CD4-positive, alpha-beta T cell treated with Interferon alpha-2 for 1 hour (primary cell): ENCODE results near the gene ATP1A1.

Source experiments
- DNase-seq, 2 donors: peaks; one replicate each; pipeline ENCODE4 v3.0.0-alpha.2; 2020 to 2022

Gene ATP1A1

GRCh38 chr1:116373431-116374352 is 648 bp downstream of the ATP1A1 start:
- DNase-seq, result peak; percentile 53 to 70

GRCh38 chr1:116374353-116375147 is 1.5 kb downstream of the ATP1A1 start:
- peak in 1 of 2 donors; percentile 52 for DNase-seq

- no peak for DNase-seq
Measured at GRCh38 chr1:116375148-116375886, 2.3 kb downstream of the ATP1A1 start.

DNA sequence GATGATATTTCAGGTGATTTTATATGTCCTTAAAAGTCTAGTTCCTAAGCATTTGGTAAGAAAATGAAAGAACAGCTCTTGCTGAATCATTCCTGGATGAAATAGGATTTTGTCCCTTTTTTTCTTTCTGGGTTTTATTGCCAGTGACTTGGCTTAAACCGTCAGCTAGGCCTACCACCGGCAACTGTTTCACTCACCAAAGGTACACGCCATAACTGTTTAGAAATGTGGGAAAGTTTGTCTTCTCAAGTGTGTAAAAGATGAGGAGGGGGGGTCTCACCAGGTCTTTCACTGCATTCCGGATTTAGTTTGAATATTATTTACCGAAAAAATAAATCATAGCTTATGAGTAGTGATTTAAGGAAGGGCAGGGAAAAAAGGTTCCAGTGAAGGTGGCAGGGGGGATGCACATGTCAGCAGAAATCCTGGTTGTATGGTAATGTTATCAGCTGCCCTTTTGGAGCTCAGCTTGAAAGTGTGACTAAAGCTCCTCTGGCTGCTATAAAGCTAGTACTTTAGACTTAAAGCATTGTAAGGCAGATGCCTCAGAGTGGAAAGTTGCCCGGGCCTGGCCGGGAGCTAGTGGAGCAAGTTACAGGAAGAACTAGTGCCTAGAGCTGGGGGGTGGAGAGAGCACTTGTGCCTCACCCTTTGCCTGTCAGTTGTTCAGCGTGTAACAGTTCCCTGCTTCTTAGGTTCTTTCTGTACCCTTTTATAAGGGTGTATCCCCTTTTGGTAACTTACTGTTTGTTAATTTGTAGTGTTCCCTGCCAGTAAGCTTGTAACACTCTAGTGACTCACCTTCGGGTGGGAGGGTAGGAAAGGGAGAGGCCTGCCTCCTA is 3.1 kb downstream of the ATP1A1 start:
- peak; percentile 37 to 48 for DNase-seq

- DNase-seq, result no peak
Measured at GRCh38 chr1:116376729-116377086, 3.7 kb downstream of the ATP1A1 start.

- peak; percentile 12 to 74 for DNase-seq
Measured at GRCh38 chr1:116377541-116378529, 4.8 kb downstream of the ATP1A1 start.

GRCh38 chr1:116379057-116379630 is 6.1 kb downstream of the ATP1A1 start:
- no peak for DNase-seq

GRCh38 chr1:116379674-116380498 is 6.8 kb downstream of the ATP1A1 start:
- DNase-seq, result no peak

- peak in 1 of 2 donors; percentile 27 for DNase-seq
Measured at GRCh38 chr1:116380499-116381242, 7.6 kb downstream of the ATP1A1 start.

DNA sequence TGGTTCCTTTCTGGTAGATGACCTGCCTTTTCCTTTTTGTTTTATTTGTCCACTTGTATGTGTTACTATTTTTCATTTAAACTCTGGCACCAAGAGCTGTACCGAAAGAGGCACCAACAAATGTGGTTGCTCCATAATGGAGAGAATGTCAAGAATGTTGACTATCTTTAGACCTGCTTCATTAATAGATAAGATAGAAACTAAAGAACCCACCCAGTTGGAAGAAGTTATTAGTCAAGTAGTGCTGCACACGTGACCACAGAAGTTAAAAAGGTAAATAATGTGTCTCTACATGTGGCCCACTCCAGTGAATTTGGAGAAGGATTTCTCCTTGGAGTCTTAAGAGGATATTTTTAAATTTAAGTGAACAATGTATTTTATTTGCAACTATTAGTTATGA is 9.3 kb downstream of the ATP1A1 start:
- DNase-seq, result no peak

DNA sequence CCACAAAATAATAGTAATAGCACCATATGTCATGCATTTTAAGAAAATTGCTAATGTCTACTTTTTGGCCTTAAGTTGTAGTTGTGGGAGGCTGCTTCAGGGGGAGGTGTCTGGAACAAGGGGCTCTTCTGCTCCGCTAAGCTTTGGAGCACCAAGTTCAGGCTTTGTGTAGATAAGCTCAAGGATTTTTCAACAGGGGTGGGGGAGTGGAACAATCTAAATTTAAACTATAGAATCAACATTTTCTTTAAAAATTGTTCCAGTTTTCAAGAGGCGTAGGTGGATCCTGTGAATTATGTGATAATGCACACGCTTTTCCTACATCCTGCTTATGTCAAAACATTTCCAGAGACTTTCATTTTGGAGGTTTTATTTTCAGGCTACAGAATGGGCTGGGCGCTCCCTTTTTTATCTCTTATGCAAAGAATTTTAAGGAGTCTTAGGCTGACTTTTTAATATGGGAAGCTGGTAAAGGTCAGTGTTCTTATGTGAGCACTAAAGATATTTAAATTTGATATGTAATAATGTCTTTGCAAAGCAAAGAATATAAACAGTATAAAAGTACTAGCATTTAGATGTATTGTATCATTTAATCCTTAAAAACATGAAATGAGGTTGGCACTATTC is 9.9 kb downstream of the ATP1A1 start:
- no peak for DNase-seq

- DNase-seq, result no peak
Measured at GRCh38 chr1:116386042-116386441, 13.0 kb downstream of the ATP1A1 start.

GRCh38 chr1:116387551-116387950 is 14.5 kb downstream of the ATP1A1 start:
- DNase-seq, result no peak

GRCh38 chr1:116388122-116388521 is 15.1 kb downstream of the ATP1A1 start:
- no peak for DNase-seq

- DNase-seq, result peak in 1 of 2 donors; percentile 32
Measured at GRCh38 chr1:116389013-116389412, 16.0 kb downstream of the ATP1A1 start.

GRCh38 chr1:116389686-116390085 is 16.6 kb downstream of the ATP1A1 start:
- no peak for DNase-seq

DNA sequence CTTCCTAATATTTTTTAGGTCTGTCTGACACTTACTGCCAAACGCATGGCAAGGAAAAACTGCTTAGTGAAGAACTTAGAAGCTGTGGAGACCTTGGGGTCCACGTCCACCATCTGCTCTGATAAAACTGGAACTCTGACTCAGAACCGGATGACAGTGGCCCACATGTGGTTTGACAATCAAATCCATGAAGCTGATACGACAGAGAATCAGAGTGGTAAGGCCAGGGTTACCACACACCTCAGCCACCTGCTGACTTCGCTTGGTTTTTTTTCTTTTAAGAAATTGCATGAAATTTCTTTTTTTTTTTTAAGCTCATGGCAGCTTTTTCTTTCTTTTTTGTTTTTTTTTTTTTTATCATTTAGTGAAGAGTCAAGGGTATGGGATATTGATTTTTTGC is 17.2 kb downstream of the ATP1A1 start:
- DNase-seq, result peak; percentile 20 to 73

GRCh38 chr1:116391185-116391584 is 18.1 kb downstream of the ATP1A1 start:
- no peak for DNase-seq
